Measurements from ENCODE around the gene ITGB4.
A peak's percentile ranks its signal among the peaks of the same experiment; 100 is the strongest.

DNA sequence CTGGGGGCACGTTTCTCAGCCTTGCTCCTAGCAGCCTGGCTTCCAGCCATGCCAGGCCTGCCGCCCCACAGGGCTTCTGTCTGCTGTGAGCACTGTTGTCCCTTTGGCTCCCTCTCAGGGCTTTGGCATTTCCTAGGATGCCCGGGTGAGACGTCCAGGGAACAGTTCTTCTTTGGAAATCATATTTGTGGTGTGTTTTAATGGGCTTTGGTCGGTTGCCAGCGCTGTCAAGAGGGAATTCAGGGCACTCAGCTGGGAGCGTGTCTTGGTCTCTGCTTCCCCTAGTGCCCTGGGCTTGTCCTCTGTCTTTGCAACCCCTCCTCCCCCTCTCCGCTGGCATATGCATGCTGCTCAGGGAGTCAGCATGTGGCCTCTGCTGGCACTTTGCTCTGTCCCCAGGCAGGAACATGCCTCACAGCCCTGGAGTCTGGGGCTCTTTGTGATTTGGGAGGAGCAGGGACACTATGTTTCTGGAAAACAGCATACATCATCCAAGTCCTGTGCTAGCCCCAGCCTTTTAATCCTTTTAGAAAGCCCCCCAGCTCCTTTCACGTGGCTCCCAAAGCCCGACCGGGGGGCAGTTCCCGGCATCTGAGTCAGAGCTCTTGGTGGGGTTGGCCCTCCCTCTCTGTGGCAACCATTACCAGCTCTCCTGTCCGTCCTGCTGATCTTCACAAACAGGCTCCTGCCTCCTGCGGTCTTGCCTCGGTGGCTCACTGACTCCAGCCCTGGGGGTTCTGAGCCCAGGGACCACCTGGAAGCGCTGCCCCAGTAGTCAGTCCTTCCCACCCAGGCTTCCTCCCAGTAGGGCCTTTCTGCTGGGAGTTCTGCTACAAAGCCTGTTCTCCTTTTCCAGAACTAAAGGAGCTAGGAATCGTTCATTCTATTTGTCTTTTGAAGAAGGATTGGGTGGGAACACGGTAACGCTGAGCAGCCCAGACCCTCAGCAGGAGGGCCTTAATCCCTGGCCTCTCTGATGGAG, 27.5 kb upstream of the ITGB4 start:
- TF ChIP-seq, protein P1, sequence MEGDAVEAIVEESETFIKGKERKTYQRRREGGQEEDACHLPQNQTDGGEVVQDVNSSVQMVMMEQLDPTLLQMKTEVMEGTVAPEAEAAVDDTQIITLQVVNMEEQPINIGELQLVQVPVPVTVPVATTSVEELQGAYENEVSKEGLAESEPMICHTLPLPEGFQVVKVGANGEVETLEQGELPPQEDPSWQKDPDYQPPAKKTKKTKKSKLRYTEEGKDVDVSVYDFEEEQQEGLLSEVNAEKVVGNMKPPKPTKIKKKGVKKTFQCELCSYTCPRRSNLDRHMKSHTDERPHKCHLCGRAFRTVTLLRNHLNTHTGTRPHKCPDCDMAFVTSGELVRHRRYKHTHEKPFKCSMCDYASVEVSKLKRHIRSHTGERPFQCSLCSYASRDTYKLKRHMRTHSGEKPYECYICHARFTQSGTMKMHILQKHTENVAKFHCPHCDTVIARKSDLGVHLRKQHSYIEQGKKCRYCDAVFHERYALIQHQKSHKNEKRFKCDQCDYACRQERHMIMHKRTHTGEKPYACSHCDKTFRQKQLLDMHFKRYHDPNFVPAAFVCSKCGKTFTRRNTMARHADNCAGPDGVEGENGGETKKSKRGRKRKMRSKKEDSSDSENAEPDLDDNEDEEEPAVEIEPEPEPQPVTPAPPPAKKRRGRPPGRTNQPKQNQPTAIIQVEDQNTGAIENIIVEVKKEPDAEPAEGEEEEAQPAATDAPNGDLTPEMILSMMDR (IDR thresholded peaks at IDR 0.05), result no peak
- no peak for TF ChIP-seq POLR2A (IDR thresholded peaks at IDR 0.05)
- peak in 2 of 3 donors; percentile 7 to 31 for TF ChIP-seq POLR2AphosphoS5 (IDR thresholded peaks at IDR 0.05)
- no peak for TF ChIP-seq EP300 (IDR thresholded peaks at IDR 0.05; ENCODE audit: low read depth)

Data from transverse colon (tissue), 4 donors.